Activated T-cell treated with anti-CD3 and anti-CD28 coated beads, Interleukin-2, amount 50 U/mL, for 1 hour (primary cell): Measurements from ENCODE around the gene MYO9B.

ENCODE experiments used
- DNase-seq: peaks from one replicate; pipeline ENCODE4 v3.0.0-alpha.2; 2020

Gene MYO9B

GRCh38 chr19:17225053-17225452, 149.5 kb downstream of the MYO9B start:
- no peak for DNase-seq

- DNase-seq = peak; percentile 95
Measured at GRCh38 chr19:17226002-17226933, 150.7 kb downstream of the MYO9B start, which contains the start of gene OCEL1. Gene OCEL1, plus strand, starts transcription at chr19:17226226. Its CDS starts 22 bp downstream, at chr19:17226248.

- DNase-seq = no peak
Measured at GRCh38 chr19:17227798-17228367, 152.3 kb downstream of the MYO9B start.

GRCh38 chr19:17229890-17230289, 154.3 kb downstream of the MYO9B start:
- no peak for DNase-seq

GRCh38 chr19:17232258-17232657, 156.7 kb downstream of the MYO9B start:
- DNase-seq = no peak

- peak; percentile 72 for DNase-seq
Measured at GRCh38 chr19:17234911-17235299, 159.3 kb downstream of the MYO9B start.

GRCh38 chr19:17235300-17235970, 159.9 kb downstream of the MYO9B start:
- peak; percentile 82 for DNase-seq

GRCh38 chr19:17235971-17236777, 160.6 kb downstream of the MYO9B start:
- no peak for DNase-seq

- DNase-seq = no peak
Measured at GRCh38 chr19:17236811-17237543, 161.4 kb downstream of the MYO9B start.

GRCh38 chr19:17237747-17238706, 162.4 kb downstream of the MYO9B start:
- no peak for DNase-seq

- no peak for DNase-seq
Measured at GRCh38 chr19:17240062-17240752, 164.6 kb downstream of the MYO9B start.

GRCh38 chr19:17240826-17241399, 165.3 kb downstream of the MYO9B start:
- no peak for DNase-seq

- DNase-seq = no peak
Measured at GRCh38 chr19:17242431-17243208, 167.0 kb downstream of the MYO9B start.

GRCh38 chr19:17243211-17243829, 167.7 kb downstream of the MYO9B start:
- DNase-seq = no peak

GRCh38 chr19:17243830-17244617, 168.4 kb downstream of the MYO9B start:
- DNase-seq = no peak

GRCh38 chr19:17244618-17245534, 169.3 kb downstream of the MYO9B start:
- DNase-seq = peak; percentile 35
